Large intestine (tissue), 3 donors: ENCODE data around the gene TICRR. TPM values are rescaled to one million over a fixed set of nuclear protein-coding genes. Genes with fewer than 3 reads are reported as not detected.

ENCODE experiments used
- DNase-seq, 2 donors: peaks; one replicate each; pipeline versions ENCODE4 v3.0.0 to v3.0.0-alpha.2; 2013
- H3K27ac ChIP-seq: one replicate; pipeline ENCODE4 v1.5.1; 2013; ENCODE audit warnings: low read length
- H3K27me3 ChIP-seq: 2 replicates; pipeline ENCODE4 v1.6.1; 2013; ENCODE audit warnings: low read length; ENCODE audit not compliant: control insufficient read depth, insufficient read depth
- H3K36me3 ChIP-seq: 2 replicates; pipeline ENCODE4 v1.6.1; 2013; ENCODE audit warnings: low read length; ENCODE audit not compliant: control insufficient read depth, insufficient read depth
- H3K4me1 ChIP-seq: one replicate; pipeline ENCODE4 v1.6.1; 2013; ENCODE audit warnings: low read length; ENCODE audit not compliant: control insufficient read depth, insufficient read depth
- H3K4me3 ChIP-seq: one replicate; pipeline ENCODE4 v1.5.1; 2013; ENCODE audit warnings: low read length
- H3K9me3 ChIP-seq: one replicate; pipeline ENCODE4 v1.6.1; 2013; ENCODE audit warnings: mild to moderate bottlenecking, low read depth, low read length, moderate library complexity; ENCODE audit not compliant: control insufficient read depth
- WGBS: methylation state at CpG from one replicate; pipeline ENCODE4 v1.1.5; 2013; ENCODE audit warnings: low lambda C conversion rate; ENCODE audit not compliant: insufficient coverage; 5-methylcytosine and 5-hydroxymethylcytosine counted together
- polyA plus RNA-seq: library from polyadenylated mRNA; unstranded; fragments of 120-200 nt; gene quantifications from one replicate; pipeline ENCODE4 v1.2.1, GENCODE V29; 2013

The TICRR gene
- polyA plus RNA-seq, 1 donor, result 3.9 TPM

DNA sequence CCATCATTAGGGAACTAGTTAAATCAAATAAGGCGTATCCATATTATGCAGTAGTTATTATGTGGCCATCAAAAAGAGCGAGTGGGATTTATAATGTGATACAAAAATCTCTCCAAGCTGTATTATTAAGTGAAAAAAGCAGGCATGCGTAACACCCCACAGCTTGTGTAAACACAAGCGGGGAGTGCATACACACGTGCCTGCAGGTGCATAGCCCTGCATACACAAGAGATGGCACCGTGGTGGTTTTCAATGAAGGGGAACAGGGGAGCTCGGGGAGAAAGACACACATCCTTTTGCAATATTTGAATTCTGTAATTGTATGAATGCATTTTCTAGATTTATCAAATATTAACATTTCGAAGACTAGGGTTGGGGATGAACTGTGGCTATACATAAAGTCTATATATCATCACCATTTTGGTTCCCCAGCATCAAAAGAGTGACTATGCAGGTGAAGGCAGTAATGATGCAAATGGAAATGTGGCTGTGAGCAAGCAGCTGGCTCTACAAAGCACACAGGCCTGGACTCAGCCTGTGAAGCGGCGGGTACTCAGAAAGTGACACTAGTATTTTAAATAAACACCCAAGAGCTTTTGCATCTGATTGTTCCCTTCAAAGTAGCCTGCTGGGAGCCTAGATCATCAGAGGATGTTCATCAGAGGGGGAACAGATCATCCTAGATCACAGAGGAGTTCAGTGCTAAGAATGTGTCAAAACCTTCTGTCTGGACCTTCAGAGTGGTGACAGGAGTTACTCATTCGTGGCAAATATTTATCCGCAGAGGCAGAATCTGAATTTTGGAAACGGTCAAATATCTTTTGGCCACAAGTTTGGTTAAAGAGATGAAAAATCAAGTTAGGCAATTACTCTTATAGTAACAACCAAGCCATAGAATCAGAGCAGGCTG, 89.4 kb downstream of the TICRR start:
- no peak overlapping the region for H3K27ac ChIP-seq
- DNase-seq, result no peak
- H3K4me3 ChIP-seq, result peak overlapping the region; percentile 45
- no peaks in the 10 kb centered on the region for H3K4me1 ChIP-seq
- no peaks in the 10 kb centered on the region for H3K36me3 ChIP-seq
- 93% methylated on average over 3 of the region's 13 CpGs for WGBS
- peaks cover 3% of the 10 kb centered on the region for H3K9me3 ChIP-seq
- peaks cover 13% of the 10 kb centered on the region for H3K27me3 ChIP-seq

DNA sequence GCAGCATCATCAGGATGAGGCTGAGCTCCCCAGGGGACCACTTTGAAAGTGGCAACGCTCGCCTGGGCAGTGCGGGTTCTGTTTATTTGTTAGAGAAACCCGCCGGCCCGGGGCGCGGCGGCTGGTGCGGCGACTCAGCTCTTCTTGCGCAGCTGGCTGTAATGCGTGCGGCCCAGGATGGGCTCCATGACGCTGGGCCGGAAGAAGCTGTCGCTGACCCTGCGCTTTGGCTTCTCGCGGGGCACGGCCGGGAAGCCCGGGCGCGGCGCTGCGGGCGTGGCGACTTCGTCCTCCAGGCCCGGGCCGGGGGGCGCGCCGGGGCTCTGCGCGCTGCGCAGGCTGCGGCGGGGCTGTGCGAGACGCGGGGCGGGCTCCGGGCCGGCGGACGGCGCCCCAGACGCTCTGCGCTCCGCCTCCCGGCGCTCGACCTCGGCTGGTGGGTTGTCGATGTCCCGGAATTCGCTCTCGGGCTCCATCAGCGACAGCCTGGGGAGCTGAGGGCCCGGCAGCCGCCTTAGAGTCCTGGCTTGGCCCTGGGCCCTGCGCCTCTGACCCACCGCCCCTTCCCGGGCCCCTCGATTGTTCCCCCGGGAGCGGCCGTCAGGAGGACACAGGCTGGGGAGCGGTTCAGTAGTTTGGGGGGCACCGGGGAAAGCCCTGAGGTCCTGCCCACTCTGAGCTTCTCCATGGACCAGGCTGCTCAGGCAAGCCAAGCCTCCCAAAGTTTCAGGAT, 90.3 kb downstream of the TICRR start:
- Histone ChIP-seq H3K4me3 (peak overlapping the region; percentile 45), H3K9me3 (peaks cover 3% of the 10 kb centered on the region), H3K27me3 (peaks cover 5% of the 10 kb centered on the region), H3K27ac (peak overlapping the region; percentile 41), H3K36me3 (no peaks in the 10 kb centered on the region), H3K4me1 (peaks cover 3% of the 10 kb centered on the region)
- DNase-seq, result peak; percentile 50 to 69
- no CpG with 5 or more reads among the region's 72 CpGs for WGBS

- no peak overlapping the region for H3K27ac ChIP-seq
- H3K27me3 ChIP-seq, result peaks cover 4% of the 10 kb centered on the region
- peak in 1 of 2 donors; percentile 22 for DNase-seq
- no peaks in the 10 kb centered on the region for H3K36me3 ChIP-seq
- H3K9me3 ChIP-seq, result peaks cover 3% of the 10 kb centered on the region
- WGBS, result no CpG with 5 or more reads among the region's 8 CpGs
- peaks cover 8% of the 10 kb centered on the region for H3K4me1 ChIP-seq
- H3K4me3 ChIP-seq, result no peak overlapping the region
Measured at GRCh38 chr15:89666184-89666857, 91.1 kb downstream of the TICRR start.

DNA sequence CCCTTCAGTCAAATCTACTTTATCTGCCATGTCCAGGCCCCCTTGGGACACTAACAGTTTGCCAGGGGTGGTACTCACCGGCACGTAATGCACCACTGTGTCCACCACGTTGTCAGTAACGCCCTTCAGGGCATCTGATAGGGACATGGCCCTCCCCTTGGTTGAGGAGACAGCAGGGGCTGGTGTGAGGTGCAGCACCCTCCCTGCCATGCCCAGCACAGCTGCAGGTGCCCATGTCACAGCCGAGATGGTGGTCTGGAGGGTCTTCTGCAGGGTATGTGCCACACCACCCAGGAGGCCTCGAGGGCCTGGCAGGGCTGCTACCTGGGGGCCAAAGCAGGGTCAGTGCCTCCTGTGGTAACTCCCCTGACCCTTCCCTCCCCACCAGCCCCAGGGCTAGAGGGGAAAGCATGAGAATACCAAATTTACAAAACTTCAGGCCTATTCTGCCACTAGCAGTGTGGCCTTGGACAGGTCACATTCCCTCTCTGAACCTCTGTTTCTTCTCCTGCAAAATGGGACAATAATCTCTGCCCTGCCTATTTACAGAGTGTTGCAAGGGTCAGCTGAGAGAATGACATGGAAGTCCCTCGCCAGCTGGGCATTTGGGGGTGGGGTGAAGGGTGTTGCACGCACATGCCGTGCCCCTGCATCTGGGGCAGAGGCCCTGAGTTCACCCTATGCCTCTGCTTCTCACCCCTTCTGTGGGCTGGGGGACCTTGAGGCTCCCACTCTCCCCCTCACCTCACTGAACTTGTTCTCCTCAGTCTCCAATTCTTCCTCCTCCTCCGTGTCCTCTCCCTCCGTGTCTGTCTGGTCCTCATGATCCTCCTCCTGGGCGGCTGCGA, 91.8 kb downstream of the TICRR start:
- Histone ChIP-seq H3K9me3 (peaks cover 3% of the 10 kb centered on the region), H3K36me3 (no peaks in the 10 kb centered on the region), H3K27me3 (peaks cover 4% of the 10 kb centered on the region), H3K4me3 (no peak overlapping the region), H3K4me1 (peaks cover 9% of the 10 kb centered on the region), H3K27ac (no peak overlapping the region)
- DNase-seq, result no peak
- no CpG with 5 or more reads among the region's 13 CpGs for WGBS

DNA sequence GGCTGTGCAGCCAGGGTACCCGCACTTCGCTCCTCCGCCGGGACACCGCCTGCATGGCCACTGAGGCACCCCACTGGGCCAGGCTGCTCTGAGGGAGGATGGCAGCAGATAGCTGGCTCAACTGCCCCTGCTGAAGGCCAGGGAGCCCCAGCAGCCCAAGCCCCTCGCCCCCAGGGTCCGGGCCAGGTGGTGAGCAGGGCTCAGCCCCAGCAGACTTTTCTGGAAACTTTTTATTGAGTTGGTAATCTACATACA, 92.4 kb downstream of the TICRR start:
- H3K36me3 ChIP-seq, result no peaks in the 10 kb centered on the region
- peaks cover 4% of the 10 kb centered on the region for H3K27me3 ChIP-seq
- H3K4me3 ChIP-seq, result no peak overlapping the region
- no peak for DNase-seq
- peaks cover 3% of the 10 kb centered on the region for H3K9me3 ChIP-seq
- H3K4me1 ChIP-seq, result peaks cover 9% of the 10 kb centered on the region
- no CpG with 5 or more reads among the region's 7 CpGs for WGBS
- H3K27ac ChIP-seq, result no peak overlapping the region

DNA sequence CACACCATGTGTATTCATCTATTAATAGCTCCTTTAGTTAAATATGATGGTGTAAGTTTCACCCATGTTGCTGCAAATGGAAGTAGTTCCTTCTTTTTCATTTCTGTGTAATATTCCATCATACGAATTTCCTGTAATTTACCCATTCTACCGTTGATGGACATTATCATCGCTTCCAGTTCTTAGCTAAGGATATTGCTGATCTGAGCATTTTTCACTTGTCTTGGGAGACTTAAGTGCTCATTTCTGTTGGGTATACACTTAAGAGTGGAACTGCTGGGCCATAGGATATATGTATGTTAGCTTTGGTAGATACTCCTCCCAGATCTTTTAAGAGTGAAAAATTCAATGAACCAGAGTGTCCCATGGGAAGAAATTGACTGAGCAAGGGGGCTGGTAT, 92.9 kb downstream of the TICRR start:
- Histone ChIP-seq H3K4me3 (no peak overlapping the region), H3K27me3 (peaks cover 4% of the 10 kb centered on the region), H3K36me3 (no peaks in the 10 kb centered on the region), H3K4me1 (peaks cover 9% of the 10 kb centered on the region), H3K9me3 (peaks cover 5% of the 10 kb centered on the region), H3K27ac (no peak overlapping the region)
- 100% methylated on average over 1 of the region's 3 CpGs for WGBS
- no peak for DNase-seq

DNA sequence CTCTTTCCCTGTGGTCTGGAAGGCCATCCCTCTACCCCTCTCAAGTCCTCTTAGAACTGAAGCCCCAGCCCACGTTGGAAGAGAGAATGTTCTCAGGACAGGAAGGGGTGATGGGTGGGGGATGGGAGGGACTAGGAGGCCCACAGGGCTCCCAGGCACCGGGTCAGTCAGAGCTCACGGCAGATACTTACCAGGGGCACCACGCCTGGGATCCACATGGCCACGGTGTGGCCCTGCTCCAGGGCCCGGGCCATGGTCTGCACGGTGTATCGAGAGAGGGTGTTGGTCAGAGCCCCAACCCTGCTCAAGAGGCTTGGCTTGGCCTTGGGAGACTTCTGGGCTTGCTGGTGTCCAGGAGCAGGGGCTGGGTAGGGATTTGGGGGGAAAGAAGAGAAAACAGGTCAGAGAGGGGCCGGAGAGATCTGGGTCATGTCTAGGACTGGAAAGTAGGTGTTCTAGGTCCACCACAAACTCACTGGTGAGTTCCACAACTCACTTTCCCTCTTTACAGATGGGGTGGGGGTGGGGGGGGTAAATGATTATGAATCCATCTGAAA, 94.1 kb downstream of the TICRR start:
- WGBS, result no CpG with 5 or more reads among the region's 9 CpGs
- H3K27me3 ChIP-seq, result peaks cover 4% of the 10 kb centered on the region
- no peak for DNase-seq

GRCh38 chr15:89669941-89670340, 94.7 kb downstream of the TICRR start:
- no CpG with 5 or more reads among the region's 15 CpGs for WGBS
- Histone ChIP-seq H3K9me3 (peaks cover 5% of the 10 kb centered on the region), H3K27me3 (peaks cover 3% of the 10 kb centered on the region), H3K4me3 (no peak overlapping the region), H3K27ac (no peak overlapping the region), H3K36me3 (no peaks in the 10 kb centered on the region), H3K4me1 (peaks cover 9% of the 10 kb centered on the region)
- DNase-seq, result no peak

More for the DNA sequence above, 94.1 kb downstream of the TICRR start:
- Histone ChIP-seq H3K4me3 (no peak overlapping the region), H3K9me3 (peaks cover 5% of the 10 kb centered on the region), H3K4me1 (peaks cover 9% of the 10 kb centered on the region), H3K36me3 (no peaks in the 10 kb centered on the region), H3K27ac (no peak overlapping the region)

DNA sequence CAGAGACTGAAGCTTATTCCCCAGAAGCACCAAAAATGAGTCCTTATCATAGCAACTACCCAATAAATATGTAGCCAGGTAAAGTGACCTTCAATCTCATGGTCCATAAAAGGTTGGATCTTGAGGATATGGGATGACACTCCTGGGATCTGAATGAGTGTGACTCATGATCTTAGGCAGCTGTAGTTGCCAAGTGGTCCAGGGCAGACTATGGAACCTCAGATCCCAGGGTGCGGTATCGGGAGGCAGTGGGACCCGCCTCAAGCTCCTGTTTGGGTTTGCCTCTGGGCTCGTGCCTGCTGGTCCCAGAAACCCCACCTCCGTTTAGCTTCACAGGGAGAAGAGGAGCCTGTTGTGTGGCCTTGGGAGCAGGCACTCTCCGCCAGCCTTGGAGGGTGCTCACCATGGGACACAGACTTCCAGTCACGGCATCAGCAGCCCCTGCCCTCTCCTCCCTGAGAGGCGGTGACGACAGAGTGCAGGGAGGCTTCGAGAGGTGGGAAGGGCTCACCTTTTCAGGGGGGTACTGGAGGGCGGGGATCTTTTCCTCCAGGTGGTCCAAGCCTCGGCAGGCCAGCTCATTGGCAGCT, 95.8 kb downstream of the TICRR start:
- WGBS, result no CpG with 5 or more reads among the region's 12 CpGs
- H3K27me3 ChIP-seq, result no peaks in the 10 kb centered on the region
- peaks cover 5% of the 10 kb centered on the region for H3K9me3 ChIP-seq
- H3K27ac ChIP-seq, result peak overlapping the region; percentile 26
- DNase-seq, result peak; percentile 83 to 86
- H3K4me1 ChIP-seq, result peaks cover 9% of the 10 kb centered on the region
- H3K36me3 ChIP-seq, result no peaks in the 10 kb centered on the region
- H3K4me3 ChIP-seq, result no peak overlapping the region
